Muscle layer of colon (tissue), 2 donors: ENCODE results near the gene TBC1D2.

ENCODE experiments used
- H3K27ac ChIP-seq: one replicate; pipeline ENCODE4 v1.7.0; 2013; ENCODE audit warnings: low read depth, mild to moderate bottlenecking, low read length, moderate library complexity
- H3K27me3 ChIP-seq, 2 donors: one replicate each; pipeline ENCODE4 v1.7.0; 2013; ENCODE audit warnings: low read length in 2 of 2, mild to moderate bottlenecking in 2 of 2; ENCODE audit not compliant: insufficient read depth in 2 of 2, control insufficient read depth in 1 of 2
- H3K36me3 ChIP-seq: one replicate; pipeline ENCODE4 v1.7.0; 2013; ENCODE audit warnings: mild to moderate bottlenecking, low read length; ENCODE audit not compliant: insufficient read depth
- H3K4me1 ChIP-seq: one replicate; pipeline ENCODE4 v1.7.0; 2013; ENCODE audit warnings: mild to moderate bottlenecking, low read length; ENCODE audit not compliant: insufficient read depth
- H3K4me3 ChIP-seq, 2 donors: one replicate each; pipeline ENCODE4 v1.7.0; 2013; ENCODE audit warnings: low read length in 2 of 2, low read depth in 1 of 2, mild to moderate bottlenecking in 1 of 2, moderate library complexity in 1 of 2
- H3K9ac ChIP-seq: one replicate; pipeline ENCODE4 v1.7.0; 2013; ENCODE audit warnings: low read length
- H3K9me3 ChIP-seq: one replicate; pipeline ENCODE4 v1.7.0; 2013; ENCODE audit warnings: mild to moderate bottlenecking, low read length
- donor health status: abdominal sarcoma.
- donor health status: Adenocarcinoma of cecum.

TBC1D2 gene

DNA sequence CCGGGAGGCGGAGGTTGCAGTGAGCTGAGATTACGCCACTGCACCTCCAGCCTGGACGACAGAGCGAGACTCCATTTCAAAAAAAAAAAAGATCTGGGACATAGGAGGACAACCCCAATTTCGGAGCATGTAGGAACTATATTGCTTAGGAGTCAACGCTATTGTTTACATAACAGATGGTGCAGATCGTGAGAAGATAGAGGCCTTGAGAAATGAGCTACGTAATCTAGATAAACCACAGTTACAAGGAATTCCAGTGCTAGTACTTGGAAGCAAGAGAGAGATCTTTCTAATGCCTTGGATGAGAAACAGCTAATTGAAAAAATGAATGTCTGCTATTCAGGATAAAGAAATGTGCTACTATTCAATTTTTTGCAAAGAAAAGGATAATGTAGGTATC, 20.3 kb downstream of the TBC1D2 start:
- H3K9me3 ChIP-seq: no peaks in the 10 kb centered on the region
- no peak overlapping the region for H3K9ac ChIP-seq
- H3K27me3 ChIP-seq: no peaks in the 10 kb centered on the region
- H3K4me1 ChIP-seq: no peaks in the 10 kb centered on the region
- H3K36me3 ChIP-seq: peaks cover 10% of the 10 kb centered on the region
- no peak overlapping the region for H3K4me3 ChIP-seq
- H3K27ac ChIP-seq: no peak overlapping the region

DNA sequence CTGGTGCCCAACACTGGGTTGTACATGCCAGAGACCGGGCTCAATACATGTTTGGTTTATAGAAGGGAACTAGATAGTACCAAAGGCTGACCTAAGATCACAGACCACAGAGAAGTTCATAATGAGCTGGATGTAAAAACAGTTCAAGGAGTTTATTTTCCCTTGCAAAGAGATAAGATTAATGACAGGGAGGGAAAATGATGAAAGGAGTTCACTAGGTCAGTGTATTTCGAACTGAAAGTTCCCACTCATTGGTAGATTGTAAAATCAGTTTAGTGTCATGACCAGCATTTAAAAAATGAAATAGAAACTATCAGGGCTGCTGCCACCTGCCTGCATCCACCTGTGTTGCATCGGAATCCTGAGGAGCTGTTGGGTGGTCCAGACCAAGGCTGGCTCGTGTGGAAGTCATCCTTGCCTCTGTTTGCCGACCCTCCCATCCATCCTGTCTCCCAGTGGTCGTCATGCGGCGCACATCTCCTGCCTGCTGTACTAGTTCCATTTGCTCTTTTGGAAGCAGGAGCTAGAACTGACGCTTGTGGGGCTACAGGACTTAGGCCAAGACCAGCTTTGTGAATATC, 21.1 kb downstream of the TBC1D2 start:
- Histone ChIP-seq H3K4me3 (no peak overlapping the region), H3K9me3 (no peaks in the 10 kb centered on the region)

DNA sequence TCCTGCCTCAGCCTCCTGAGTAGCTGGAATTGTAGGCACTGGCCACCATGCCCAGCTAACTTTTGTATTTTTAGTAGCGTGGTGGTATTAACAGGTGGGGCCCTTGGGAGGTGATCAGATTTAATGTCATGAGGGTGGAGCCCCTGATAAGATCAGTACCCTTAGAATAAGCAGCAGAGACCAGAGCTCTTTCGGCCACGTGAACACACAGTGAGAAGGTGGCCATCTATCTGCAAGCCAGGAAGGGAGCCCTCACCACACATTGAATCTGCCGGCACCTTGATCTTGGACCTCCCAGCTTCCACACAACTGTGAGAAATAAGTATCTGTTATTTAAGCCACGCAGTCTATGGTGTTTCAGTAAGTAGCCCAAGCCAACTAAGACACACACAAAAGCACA, 22.5 kb downstream of the TBC1D2 start:
- Histone ChIP-seq H3K27ac (no peak overlapping the region), H3K4me1 (no peaks in the 10 kb centered on the region)

More for the DNA sequence above, 21.1 kb downstream of the TBC1D2 start:
- Histone ChIP-seq H3K4me1 (no peaks in the 10 kb centered on the region), H3K36me3 (peaks cover 10% of the 10 kb centered on the region), H3K27me3 (no peaks in the 10 kb centered on the region), H3K9ac (no peak overlapping the region), H3K27ac (no peak overlapping the region)

DNA sequence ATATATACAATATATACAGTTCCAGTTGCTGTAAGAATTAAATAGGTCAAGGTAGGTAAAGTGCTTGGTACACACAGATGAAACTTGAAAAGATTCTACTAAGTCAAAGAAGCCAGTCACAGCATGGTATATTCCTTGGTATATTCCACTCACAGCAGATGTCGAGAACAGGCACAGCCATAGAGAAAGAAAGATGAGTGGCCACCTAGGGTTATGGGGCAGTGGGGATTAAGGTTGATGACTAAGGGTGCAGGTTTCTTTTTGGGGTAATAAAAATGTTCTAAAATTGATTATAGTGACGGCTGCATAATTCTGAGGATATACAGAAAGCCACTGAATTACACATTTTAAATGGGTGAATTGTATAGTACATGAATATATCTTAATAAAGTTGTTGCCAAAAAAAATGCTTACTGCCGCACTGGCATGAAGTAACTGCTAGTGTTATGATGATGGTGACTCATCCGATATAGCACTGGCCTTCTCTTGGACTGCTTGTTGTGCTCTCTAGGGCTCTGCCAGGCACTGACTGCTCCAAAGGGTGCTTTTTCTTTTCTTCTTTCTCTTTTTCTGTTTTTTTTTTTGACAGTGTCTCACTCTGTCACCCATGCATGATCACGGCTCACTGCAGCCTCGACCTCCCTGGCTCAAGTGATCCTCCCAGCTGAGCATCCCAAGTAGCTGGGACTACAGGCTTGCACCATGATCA, 23.5 kb downstream of the TBC1D2 start:
- no peak overlapping the region for H3K27ac ChIP-seq
- no peaks in the 10 kb centered on the region for H3K27me3 ChIP-seq
- H3K9me3 ChIP-seq: no peaks in the 10 kb centered on the region
- H3K9ac ChIP-seq: no peak overlapping the region
- peaks cover 22% of the 10 kb centered on the region for H3K36me3 ChIP-seq
- no peaks in the 10 kb centered on the region for H3K4me1 ChIP-seq
- H3K4me3 ChIP-seq: no peak overlapping the region

More for the DNA sequence above, 22.5 kb downstream of the TBC1D2 start:
- no peak overlapping the region for H3K9ac ChIP-seq
- no peaks in the 10 kb centered on the region for H3K9me3 ChIP-seq
- H3K4me3 ChIP-seq: no peak overlapping the region
- no peaks in the 10 kb centered on the region for H3K27me3 ChIP-seq
- peaks cover 21% of the 10 kb centered on the region for H3K36me3 ChIP-seq

DNA sequence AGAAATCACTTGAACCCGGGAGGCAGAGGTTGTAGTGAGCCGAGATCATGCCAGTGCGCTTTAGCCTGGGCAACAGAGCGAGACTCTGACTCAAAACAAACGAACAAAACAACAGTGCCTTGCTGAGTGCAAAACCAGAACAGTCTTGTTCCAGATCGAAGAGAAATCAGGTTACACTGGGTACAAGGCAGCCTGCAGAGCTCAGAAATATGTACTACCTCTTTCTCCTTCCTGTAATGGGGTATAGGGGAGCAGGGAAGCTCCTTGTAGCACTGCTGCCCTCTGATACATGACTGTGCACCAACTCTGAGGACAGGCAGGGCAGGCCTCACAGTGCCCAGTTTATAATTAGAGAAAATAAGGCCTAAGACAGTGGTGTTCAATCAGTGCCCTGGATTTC, 24.7 kb downstream of the TBC1D2 start:
- Histone ChIP-seq H3K9me3 (no peaks in the 10 kb centered on the region), H3K4me3 (no peak overlapping the region), H3K27me3 (no peaks in the 10 kb centered on the region), H3K36me3 (peaks cover 22% of the 10 kb centered on the region), H3K27ac (no peak overlapping the region), H3K9ac (no peak overlapping the region), H3K4me1 (no peaks in the 10 kb centered on the region)

DNA sequence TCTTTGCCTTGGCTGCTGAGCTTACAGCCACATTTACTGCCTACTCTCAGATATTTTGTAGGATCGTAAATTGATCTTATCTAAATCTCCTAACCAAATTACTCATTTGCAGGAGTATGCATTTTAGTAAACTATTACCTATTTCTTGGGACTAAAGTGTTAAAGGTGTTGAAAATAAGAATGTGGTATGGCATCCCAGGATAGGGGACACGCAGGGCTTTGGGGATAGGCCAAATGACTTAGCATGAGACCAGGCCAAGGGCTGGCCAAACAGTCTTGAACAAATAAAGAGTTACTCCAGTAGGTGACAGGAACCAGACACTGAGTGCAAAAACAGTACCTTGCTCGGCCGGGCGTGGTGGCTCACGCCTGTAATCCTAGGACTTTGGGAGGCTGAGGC, 25.1 kb downstream of the TBC1D2 start:
- no peaks in the 10 kb centered on the region for H3K4me1 ChIP-seq
- peaks cover 22% of the 10 kb centered on the region for H3K36me3 ChIP-seq

DNA sequence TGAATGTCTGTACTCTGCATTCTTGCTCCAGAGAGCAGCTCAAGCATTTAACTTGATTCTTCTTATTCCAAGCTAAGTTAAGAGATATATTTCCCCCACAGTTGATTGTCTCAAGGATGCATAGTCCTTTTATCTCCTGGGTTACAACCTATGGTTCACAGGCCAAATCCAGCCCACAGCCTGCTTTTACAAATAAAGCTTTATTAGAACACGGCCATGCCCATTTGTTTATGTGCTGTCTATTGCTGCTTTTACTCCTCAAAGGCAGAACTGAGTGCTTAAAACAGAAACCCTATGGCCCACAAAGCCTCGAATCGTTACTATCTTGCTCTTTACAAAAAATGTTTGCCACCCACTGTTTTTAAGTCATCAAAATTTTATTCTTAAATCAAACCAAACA, 25.8 kb downstream of the TBC1D2 start:
- Histone ChIP-seq H3K27me3 (no peaks in the 10 kb centered on the region), H3K9me3 (no peaks in the 10 kb centered on the region), H3K4me3 (no peak overlapping the region), H3K36me3 (peaks cover 22% of the 10 kb centered on the region), H3K4me1 (no peaks in the 10 kb centered on the region), H3K27ac (no peak overlapping the region), H3K9ac (no peak overlapping the region)

More for the DNA sequence above, 25.1 kb downstream of the TBC1D2 start:
- H3K4me3 ChIP-seq: no peak overlapping the region
- no peak overlapping the region for H3K27ac ChIP-seq
- H3K27me3 ChIP-seq: no peaks in the 10 kb centered on the region
- H3K9me3 ChIP-seq: no peaks in the 10 kb centered on the region
- H3K9ac ChIP-seq: no peak overlapping the region

DNA sequence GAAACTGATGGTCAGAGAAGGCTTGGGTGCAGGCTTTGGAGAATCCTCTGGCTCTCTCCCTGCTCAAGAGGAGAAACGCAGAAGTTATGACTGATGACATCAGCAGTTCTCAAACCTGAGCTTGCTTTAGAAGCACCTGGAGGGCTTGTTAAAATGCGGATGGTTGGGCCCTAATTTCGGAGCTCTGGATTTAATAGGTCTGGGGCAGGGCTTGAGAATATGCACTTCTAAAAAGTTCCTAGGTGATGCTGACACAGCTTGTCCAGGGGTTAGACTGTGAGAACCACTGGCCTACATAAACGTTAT, 26.4 kb downstream of the TBC1D2 start:
- no peak overlapping the region for H3K27ac ChIP-seq
- H3K36me3 ChIP-seq: peaks cover 22% of the 10 kb centered on the region
- no peaks in the 10 kb centered on the region for H3K27me3 ChIP-seq
- no peaks in the 10 kb centered on the region for H3K9me3 ChIP-seq
- no peak overlapping the region for H3K4me3 ChIP-seq
- H3K4me1 ChIP-seq: no peaks in the 10 kb centered on the region
- H3K9ac ChIP-seq: no peak overlapping the region

DNA sequence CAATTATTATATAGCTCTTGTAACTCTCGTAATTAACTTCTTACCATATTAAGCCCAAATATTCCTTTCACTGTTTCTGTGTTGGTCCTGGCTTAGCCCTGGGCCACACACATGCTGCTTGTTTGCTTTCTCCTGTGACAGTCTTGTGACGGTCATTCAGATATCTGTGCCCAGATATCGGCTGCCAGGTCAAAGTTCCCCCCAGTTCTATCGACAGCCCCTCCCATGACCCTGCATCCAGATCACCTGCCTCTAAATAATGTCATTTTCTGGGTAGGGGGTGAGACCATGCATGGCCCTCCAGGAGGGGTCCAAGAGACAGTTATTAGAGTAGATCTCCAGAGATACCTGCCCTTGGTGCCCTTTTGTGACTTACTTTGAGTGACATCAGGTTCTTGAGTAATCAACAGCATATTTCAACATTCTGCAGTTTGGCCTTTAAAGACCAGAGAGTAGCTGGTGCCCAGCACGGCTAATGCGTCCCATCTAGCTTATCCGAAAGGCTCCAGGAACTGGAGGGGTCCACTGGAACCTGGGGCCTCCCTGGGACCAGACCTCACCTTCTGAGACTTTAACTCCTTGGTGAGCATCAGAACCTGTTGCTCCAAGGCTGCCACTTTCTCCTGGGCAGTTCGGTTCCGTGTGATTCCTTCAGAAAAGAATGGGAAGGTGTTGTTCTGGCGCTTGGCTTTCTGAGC, 26.9 kb downstream of the TBC1D2 start:
- Histone ChIP-seq H3K27ac (no peak overlapping the region), H3K9me3 (no peaks in the 10 kb centered on the region), H3K4me3 (no peak overlapping the region), H3K36me3 (peaks cover 22% of the 10 kb centered on the region), H3K4me1 (no peaks in the 10 kb centered on the region), H3K9ac (no peak overlapping the region), H3K27me3 (no peaks in the 10 kb centered on the region)

DNA sequence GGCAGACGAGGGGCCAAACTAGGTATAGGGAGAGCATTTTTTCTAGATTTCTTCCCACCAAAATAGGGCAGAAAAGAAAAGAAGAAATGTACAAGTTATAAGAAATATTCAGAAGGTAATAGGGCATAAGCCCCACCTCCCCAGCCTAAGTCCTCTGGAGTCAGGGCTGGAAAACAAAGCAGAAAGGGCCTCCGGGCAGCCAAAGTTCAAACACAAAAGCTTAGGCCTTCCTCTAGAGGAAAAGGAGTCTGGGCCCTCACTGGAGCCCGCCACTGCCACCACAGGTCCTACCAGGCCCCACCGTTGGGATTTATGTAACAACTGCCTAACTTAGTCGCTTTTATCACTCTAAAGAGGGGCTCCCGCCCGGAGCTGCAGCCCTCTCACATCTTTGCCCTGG, 27.6 kb downstream of the TBC1D2 start:
- H3K36me3 ChIP-seq: peaks cover 18% of the 10 kb centered on the region
- no peaks in the 10 kb centered on the region for H3K9me3 ChIP-seq
- H3K4me1 ChIP-seq: no peaks in the 10 kb centered on the region
- H3K9ac ChIP-seq: no peak overlapping the region
- no peaks in the 10 kb centered on the region for H3K27me3 ChIP-seq
- H3K4me3 ChIP-seq: no peak overlapping the region
- no peak overlapping the region for H3K27ac ChIP-seq

DNA sequence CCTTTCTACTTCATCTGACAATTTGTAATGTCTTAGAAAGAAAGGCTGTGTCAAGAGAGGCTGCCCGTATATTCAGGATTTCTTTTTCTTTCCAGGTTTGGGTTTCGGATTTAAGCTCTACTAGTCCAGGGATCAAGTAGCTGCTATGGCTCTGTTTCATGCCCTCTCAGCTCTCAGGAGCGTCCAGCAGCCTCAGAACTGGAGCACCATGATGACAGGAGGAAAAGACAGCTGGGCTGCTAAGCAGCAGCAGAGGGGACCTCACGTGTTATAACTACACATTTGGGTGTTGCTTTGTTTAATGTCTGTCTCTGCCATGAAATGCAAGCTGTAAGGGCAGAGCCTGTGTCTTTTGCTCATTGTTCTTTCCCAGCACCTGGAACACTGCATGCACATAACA, 28.5 kb downstream of the TBC1D2 start:
- Histone ChIP-seq H3K27me3 (no peaks in the 10 kb centered on the region), H3K36me3 (peaks cover 12% of the 10 kb centered on the region), H3K27ac (no peak overlapping the region), H3K4me1 (no peaks in the 10 kb centered on the region), H3K9ac (no peak overlapping the region), H3K9me3 (no peaks in the 10 kb centered on the region), H3K4me3 (no peak overlapping the region)

DNA sequence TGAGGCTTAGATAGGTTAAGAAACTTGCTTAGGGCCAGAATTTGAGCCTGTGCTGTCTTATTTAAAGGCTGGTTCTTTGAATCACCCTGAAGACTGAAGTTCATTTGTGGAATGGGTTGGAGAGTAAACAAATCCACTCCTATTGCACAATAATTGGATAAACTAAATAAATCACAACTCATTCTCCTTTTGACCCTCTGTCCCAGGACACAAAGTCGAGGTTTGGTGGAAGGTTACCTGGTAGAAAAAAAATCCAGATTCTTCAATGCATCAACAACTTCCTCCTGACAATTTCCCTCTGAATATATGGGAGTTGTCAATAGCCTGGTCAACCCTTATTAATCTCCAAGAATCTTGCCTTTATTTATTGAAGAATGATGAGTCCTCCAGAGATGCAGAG, 28.9 kb downstream of the TBC1D2 start:
- H3K4me3 ChIP-seq: no peak overlapping the region
- peaks cover 12% of the 10 kb centered on the region for H3K36me3 ChIP-seq
- no peaks in the 10 kb centered on the region for H3K27me3 ChIP-seq
- no peak overlapping the region for H3K9ac ChIP-seq
- no peaks in the 10 kb centered on the region for H3K9me3 ChIP-seq
- no peaks in the 10 kb centered on the region for H3K4me1 ChIP-seq
- no peak overlapping the region for H3K27ac ChIP-seq
